CD8-positive, alpha-beta memory T cell (primary cell): ENCODE measurements around the gene MTA1. TPM values are rescaled to one million over a fixed set of nuclear protein-coding genes. Genes with fewer than 3 reads are reported as not detected.
A peak's percentile ranks its signal among the peaks of the same experiment; 100 is the strongest.

ENCODE experiments used
- CTCF ChIA-PET: fragments of 350-600 bp; sonication (Branson Sonifier 250); formaldehyde crosslinking; loops from one replicate; lab custom pipeline; 2021; ENCODE audit warnings: antibody characterized with exemption; lab: Charles Lee
- POLR2A ChIA-PET: fragments of 350-600 bp; sonication (Branson Sonifier 250); formaldehyde crosslinking; loops from one replicate; lab custom pipeline; 2021; ENCODE audit warnings: antibody characterized with exemption; lab: Charles Lee
- DNase-seq, 5 donors: peaks; one replicate each; pipeline versions ENCODE4 v3.0.0 to v3.0.0-alpha.2; 2020 to 2022; ENCODE audit warnings: mixed read lengths in 1 of 5
- H3K27ac ChIP-seq: one replicate; pipeline ENCODE4 v1.7.0; 2013; ENCODE audit warnings: low read depth, mild to moderate bottlenecking, low read length, moderate library complexity
- H3K27me3 ChIP-seq: 2 replicates; pipeline ENCODE4 v1.7.0; 2013; ENCODE audit warnings: low read length, mild to moderate bottlenecking; ENCODE audit not compliant: insufficient read depth, poor library complexity, severe bottlenecking
- H3K36me3 ChIP-seq: 2 replicates; pipeline ENCODE4 v1.7.0; 2013; ENCODE audit warnings: mild to moderate bottlenecking, low read length, moderate library complexity; ENCODE audit not compliant: insufficient read depth
- H3K4me1 ChIP-seq: 2 replicates; pipeline ENCODE4 v1.7.0; 2013; ENCODE audit warnings: mild to moderate bottlenecking, low read length, moderate library complexity; ENCODE audit not compliant: insufficient read depth
- H3K4me3 ChIP-seq: 2 replicates; pipeline ENCODE4 v1.7.0; 2013; ENCODE audit warnings: mild to moderate bottlenecking, low read length
- H3K9me3 ChIP-seq: 2 replicates; pipeline ENCODE4 v1.7.0; 2013; ENCODE audit warnings: mild to moderate bottlenecking, low read length
- H3K27ac Mint-ChIP-seq, 8 donors: one replicate each; pipeline ENCODE4 v1.8.0; 2020 to 2021; ENCODE audit warnings: mixed read lengths in 8 of 8, mild to moderate bottlenecking in 6 of 8, inconsistent platforms in 3 of 8, moderate library complexity in 3 of 8
- H3K27me3 Mint-ChIP-seq, 2 donors: one replicate each; pipeline ENCODE4 v1.8.0; 2020 to 2021; ENCODE audit warnings: mixed read lengths in 2 of 2, mild to moderate bottlenecking in 1 of 2, moderate library complexity in 1 of 2
- H3K36me3 Mint-ChIP-seq, 3 donors: one replicate each; pipeline ENCODE4 v1.8.0; 2020 to 2021; ENCODE audit warnings: mixed read lengths in 3 of 3, inconsistent platforms in 1 of 3, mild to moderate bottlenecking in 1 of 3
- H3K4me1 Mint-ChIP-seq, 3 donors: one replicate each; pipeline ENCODE4 v1.8.0; 2020 to 2021; ENCODE audit warnings: mixed read lengths in 3 of 3, inconsistent platforms in 1 of 3, mild to moderate bottlenecking in 1 of 3
- H3K4me3 Mint-ChIP-seq, 7 donors: one replicate each; pipeline ENCODE4 v1.8.0; 2020 to 2021; ENCODE audit warnings: mixed read lengths in 7 of 7, mild to moderate bottlenecking in 6 of 7, moderate library complexity in 4 of 7, inconsistent platforms in 2 of 7
- H3K9me3 Mint-ChIP-seq, 5 donors: one replicate each; pipeline ENCODE4 v1.8.0; 2020 to 2022; ENCODE audit warnings: mixed read lengths in 5 of 5, mild to moderate bottlenecking in 3 of 5, moderate library complexity in 2 of 5, inconsistent platforms in 1 of 5
- polyA plus RNA-seq: library from polyadenylated mRNA; unstranded; fragments of 300-500 nt; fragmentation: Illumina TruSeq; gene quantifications from one replicate; pipeline ENCODE4 v1.2.3, GENCODE V29; 2021
- total RNA-seq, 2 experiments: library from RNA; stranded (reverse); gene quantifications; one replicate each; pipeline ENCODE4 v1.2.3, GENCODE V29; 2021

Gene MTA1
- total and polyA plus RNA-seq, 3 experiments from 2014 or later = 6.1 to 129 (median 124) TPM

GRCh38 chr14:105414456-105415371 is 4.9 kb upstream of the MTA1 start:
- H3K9me3 ChIP-seq = no peaks in the 10 kb centered on the region
- H3K4me3 Mint-ChIP-seq = peak overlapping the region; percentile 58 to 76 (median 70)
- CTCF ChIA-PET = interaction anchor here (1.0 to 2.1 kb wide), 3 partner anchors 68 to 114 kb away, joined by 3 to 6 read pairs (median 5); no protein-coding TSS in a partner anchor

DNA sequence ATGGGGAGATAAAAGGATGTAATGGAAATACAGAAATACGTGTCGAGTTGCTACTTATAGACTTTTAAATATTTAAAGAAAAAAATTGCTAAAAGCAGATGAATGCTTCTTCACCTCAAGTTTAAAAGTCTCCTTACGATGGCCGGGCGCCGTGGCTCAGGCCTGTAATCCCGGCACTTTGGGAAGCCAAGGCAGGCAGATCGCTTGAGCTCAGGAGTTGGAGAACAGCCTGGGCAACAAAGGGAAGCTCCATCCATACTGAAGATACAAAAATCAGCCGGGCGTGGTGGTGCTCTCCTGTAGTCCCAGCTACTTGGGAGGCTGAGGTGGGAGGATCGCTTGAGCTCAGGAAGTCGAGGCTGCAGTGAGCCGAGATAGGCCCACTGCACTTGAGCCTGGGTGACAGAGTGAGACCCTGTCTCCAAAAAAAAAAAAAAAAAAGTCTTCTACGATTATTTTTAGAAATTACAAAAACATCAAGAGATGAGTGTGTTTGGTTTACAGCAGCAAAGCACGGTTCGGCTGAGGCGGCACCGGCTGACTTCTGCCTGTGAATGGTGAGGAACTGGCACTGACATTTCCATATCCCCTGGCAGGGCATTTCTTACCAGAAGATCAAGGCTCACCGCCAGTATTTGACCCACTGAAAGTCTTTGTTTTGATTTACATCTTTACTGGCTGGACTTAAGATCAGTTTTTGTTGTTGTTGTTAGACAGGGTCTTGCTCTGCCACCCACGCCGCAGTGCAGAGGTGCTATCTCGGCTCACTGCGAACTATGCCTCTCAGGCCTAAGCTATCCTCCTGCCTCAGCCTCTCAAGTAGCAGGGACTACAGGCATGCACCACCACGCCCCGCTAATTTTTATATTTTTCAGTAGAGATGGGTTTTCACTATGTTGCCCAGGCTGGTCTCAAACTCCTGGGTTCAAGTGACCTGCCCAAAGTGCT is 3.9 kb upstream of the MTA1 start:
- Histone ChIP-seq H3K4me1 (peaks cover 24% of the 10 kb centered on the region), H3K27me3 (peaks cover 7% of the 10 kb centered on the region), H3K9me3 (no peaks in the 10 kb centered on the region), H3K4me3 (no peak overlapping the region), H3K27ac (no peak overlapping the region), H3K36me3 (no peaks in the 10 kb centered on the region)
- ChIA-PET POLR2A (interaction anchor here (0.6 to 0.7 kb wide), 2 partner anchors 9 to 397 kb away, joined by 3 to 6 read pairs; no protein-coding TSS in a partner anchor), CTCF (interaction anchor here (1.0 to 2.3 kb wide), 4 partner anchors 65 to 112 kb away, joined by 3 to 6 read pairs (median 6); no protein-coding TSS in a partner anchor)
- peaks cover 25 to 37% of the 10 kb centered on the region in 2 donors for H3K27me3 Mint-ChIP-seq
- H3K27ac Mint-ChIP-seq = peak overlapping the region in 1 of 8 donors; percentile 38
- no peaks in the 10 kb centered on the region for H3K36me3 Mint-ChIP-seq
- no peaks in the 10 kb centered on the region for H3K9me3 Mint-ChIP-seq
- no peak for DNase-seq
- H3K4me3 Mint-ChIP-seq = peak overlapping the region; percentile 58 to 76 (median 70)
- peaks cover 4 to 31% (median 11%) of the 10 kb centered on the region in 3 donors for H3K4me1 Mint-ChIP-seq

More at GRCh38 chr14:105414456-105415371, 4.9 kb upstream of the MTA1 start:
- Mint-ChIP-seq H3K36me3 (no peaks in the 10 kb centered on the region), H3K27me3 (peaks cover 27 to 43% of the 10 kb centered on the region in 2 donors), H3K27ac (no peak overlapping the region), H3K4me1 (peaks cover 4 to 28% (median 11%) of the 10 kb centered on the region in 3 donors), H3K9me3 (no peaks in the 10 kb centered on the region)
- Histone ChIP-seq H3K36me3 (no peaks in the 10 kb centered on the region), H3K27ac (no peak overlapping the region), H3K4me1 (peaks cover 21% of the 10 kb centered on the region), H3K4me3 (peak overlapping the region; percentile 54), H3K27me3 (peaks cover 12% of the 10 kb centered on the region)
- DNase-seq = peak; percentile 41 to 68 (median 57)
- POLR2A ChIA-PET = no interaction called here

GRCh38 chr14:105416671-105417070 is 3.0 kb upstream of the MTA1 start:
- POLR2A ChIA-PET = no interaction called here

DNA sequence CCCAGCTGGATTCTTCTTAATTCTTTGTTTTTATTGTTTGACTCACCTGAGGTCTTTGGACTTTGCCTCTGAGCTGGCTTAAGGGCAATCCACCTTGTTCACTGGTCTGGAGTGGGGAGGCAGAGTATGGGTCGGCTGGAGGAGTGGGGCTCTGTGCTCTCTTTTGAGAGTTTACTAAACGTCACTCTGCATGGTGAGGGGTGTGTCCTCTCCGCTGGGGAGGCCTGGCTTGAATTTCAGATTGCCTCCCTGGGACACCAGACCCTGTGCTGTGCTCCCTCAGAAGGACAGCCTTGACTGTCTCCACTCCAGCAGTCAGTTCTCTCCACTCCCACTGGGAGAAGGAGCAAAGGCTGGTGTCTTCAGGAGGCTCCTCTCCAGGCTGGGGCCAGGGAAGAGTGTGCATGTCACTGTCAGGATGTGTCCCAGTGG is 1.9 kb upstream of the MTA1 start:
- peak overlapping the region in 6 of 7 donors; percentile 8 to 79 (median 43) for H3K4me3 Mint-ChIP-seq
- Histone ChIP-seq H3K27me3 (peaks cover 4% of the 10 kb centered on the region), H3K27ac (no peak overlapping the region), H3K4me1 (peaks cover 36% of the 10 kb centered on the region), H3K36me3 (no peaks in the 10 kb centered on the region), H3K9me3 (no peaks in the 10 kb centered on the region), H3K4me3 (no peak overlapping the region)
- POLR2A ChIA-PET = no interaction called here
- no peaks in the 10 kb centered on the region for H3K9me3 Mint-ChIP-seq
- H3K4me1 Mint-ChIP-seq = peaks cover 18 to 41% (median 24%) of the 10 kb centered on the region in 3 donors
- CTCF ChIA-PET = interaction anchor here (1.7 to 2.3 kb wide), 2 partner anchors 63 to 72 kb away, joined by 4 to 6 read pairs; no protein-coding TSS in a partner anchor
- no peaks in the 10 kb centered on the region for H3K36me3 Mint-ChIP-seq
- no peak for DNase-seq
- H3K27me3 Mint-ChIP-seq = peaks cover 15 to 23% of the 10 kb centered on the region in 2 donors
- H3K27ac Mint-ChIP-seq = peak overlapping the region in 2 of 8 donors; percentile 74 to 92

More at GRCh38 chr14:105416671-105417070, 3.0 kb upstream of the MTA1 start:
- Histone ChIP-seq H3K27me3 (peaks cover 4% of the 10 kb centered on the region), H3K27ac (no peak overlapping the region), H3K36me3 (no peaks in the 10 kb centered on the region), H3K4me1 (peaks cover 32% of the 10 kb centered on the region), H3K4me3 (no peak overlapping the region), H3K9me3 (no peaks in the 10 kb centered on the region)
- Mint-ChIP-seq H3K27me3 (peaks cover 21 to 31% of the 10 kb centered on the region in 2 donors), H3K27ac (peak overlapping the region in 3 of 8 donors; percentile 14 to 56 (median 38)), H3K9me3 (no peaks in the 10 kb centered on the region), H3K36me3 (no peaks in the 10 kb centered on the region), H3K4me1 (peaks cover 9 to 34% (median 16%) of the 10 kb centered on the region in 3 donors), H3K4me3 (peak overlapping the region in 5 of 7 donors; percentile 21 to 70 (median 61))
- CTCF ChIA-PET = interaction anchor here (1.7 to 2.3 kb wide), 3 partner anchors 64 to 112 kb away, joined by 4 to 6 read pairs (median 6); no protein-coding TSS in a partner anchor
- no peak for DNase-seq

GRCh38 chr14:105418269-105419194 is 1.1 kb upstream of the MTA1 start:
- Histone ChIP-seq H3K9me3 (no peaks in the 10 kb centered on the region), H3K27me3 (no peaks in the 10 kb centered on the region), H3K36me3 (no peaks in the 10 kb centered on the region), H3K27ac (peak overlapping the region; percentile 45), H3K4me3 (peak overlapping the region; percentile 40), H3K4me1 (peaks cover 36% of the 10 kb centered on the region)
- H3K4me1 Mint-ChIP-seq = peaks cover 22 to 40% (median 27%) of the 10 kb centered on the region in 3 donors
- no peak for DNase-seq
- H3K36me3 Mint-ChIP-seq = peaks cover 0 to under 1% (median 0%) of the 10 kb centered on the region in 3 donors
- CTCF ChIA-PET = interaction anchor here (1.7 to 2.3 kb wide), 2 partner anchors 62 to 72 kb away, joined by 4 to 6 read pairs; no protein-coding TSS in a partner anchor
- H3K27me3 Mint-ChIP-seq = peaks cover 7 to 14% of the 10 kb centered on the region in 2 donors
- POLR2A ChIA-PET = no interaction called here
- H3K27ac Mint-ChIP-seq = peak overlapping the region in 4 of 8 donors; percentile 23 to 68 (median 48)
- H3K4me3 Mint-ChIP-seq = peak overlapping the region; percentile 57 to 84 (median 73)
- H3K9me3 Mint-ChIP-seq = no peaks in the 10 kb centered on the region

DNA sequence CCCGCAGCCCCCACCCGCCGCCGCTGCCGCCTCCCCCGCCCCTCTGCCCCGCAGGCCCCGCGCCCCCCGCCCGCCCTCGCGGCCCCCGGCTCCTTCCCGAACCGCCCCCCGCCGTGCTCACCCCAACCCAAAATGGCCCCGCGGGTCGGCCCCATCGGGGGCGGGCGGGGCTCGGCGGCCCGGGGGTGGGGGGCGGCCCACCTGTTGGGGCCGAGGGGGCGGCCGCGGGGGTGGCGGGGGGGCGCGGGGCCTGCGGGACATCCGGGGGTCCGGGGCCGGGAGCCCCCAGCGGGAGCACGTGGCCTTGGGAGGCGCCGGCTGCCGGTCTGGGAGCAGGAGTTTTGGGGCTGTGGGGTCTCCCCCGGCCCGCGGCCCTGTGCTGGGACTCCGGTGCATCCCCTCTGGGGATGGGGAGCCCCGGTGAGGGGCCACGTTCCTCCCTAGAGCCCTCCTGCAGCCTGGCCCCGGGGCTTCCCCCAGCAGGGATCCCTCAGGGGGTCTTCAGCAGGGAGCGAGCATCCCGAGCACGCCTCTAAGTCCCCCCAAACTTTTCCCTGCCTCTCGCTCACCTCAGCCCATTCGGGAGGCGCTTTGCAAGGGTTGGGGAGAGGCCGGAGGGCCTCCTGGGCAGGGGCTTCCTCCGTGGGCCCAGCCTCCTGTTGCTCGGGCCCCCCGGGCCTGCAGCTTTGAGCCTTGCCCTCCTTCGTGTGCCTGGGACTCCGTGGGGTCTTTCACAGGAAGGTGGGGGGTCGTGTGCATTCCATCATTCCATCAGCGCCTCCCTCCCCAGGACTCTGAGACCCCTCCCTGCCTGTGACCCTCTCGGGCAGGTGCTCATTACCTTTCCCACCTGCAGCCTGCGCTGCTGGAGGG is 710 bp downstream of the MTA1 start:
- no peaks in the 10 kb centered on the region for H3K9me3 ChIP-seq
- Mint-ChIP-seq H3K27ac (peak overlapping the region; percentile 7 to 92 (median 74)), H3K4me1 (peaks cover 22 to 38% (median 27%) of the 10 kb centered on the region in 3 donors)

More for the DNA sequence above, 710 bp downstream of the MTA1 start:
- DNase-seq = no peak
- peaks cover 2 to 8% of the 10 kb centered on the region in 2 donors for H3K27me3 Mint-ChIP-seq
- Histone ChIP-seq H3K27me3 (no peaks in the 10 kb centered on the region), H3K4me3 (peak overlapping the region; percentile 59), H3K36me3 (no peaks in the 10 kb centered on the region), H3K27ac (peak overlapping the region; percentile 51), H3K4me1 (peaks cover 34% of the 10 kb centered on the region)
- ChIA-PET POLR2A (no interaction called here), CTCF (interaction anchor here (1.2 kb wide), 1 partner anchor 70 kb away, joined by 5 read pairs; no protein-coding TSS in a partner anchor)
- peak overlapping the region; percentile 78 to 93 (median 87) for H3K4me3 Mint-ChIP-seq
- H3K9me3 Mint-ChIP-seq = no peaks in the 10 kb centered on the region
- H3K36me3 Mint-ChIP-seq = peaks cover 0 to 2% (median 0%) of the 10 kb centered on the region in 3 donors
